Measurements from ENCODE around the gene LRFN4.

The LRFN4 gene

GRCh38 chr11:66884443-66884842 lies 27.6 kb downstream of the LRFN4 start:
- Mint-ChIP-seq H3K36me3 (no peaks in the 10 kb centered on the region), H3K9me3 (no peaks in the 10 kb centered on the region), H3K4me1 (peaks cover 22% of the 10 kb centered on the region), H3K27me3 (no peaks in the 10 kb centered on the region), H3K4me3 (no peak overlapping the region), H3K27ac (no peak overlapping the region)

DNA sequence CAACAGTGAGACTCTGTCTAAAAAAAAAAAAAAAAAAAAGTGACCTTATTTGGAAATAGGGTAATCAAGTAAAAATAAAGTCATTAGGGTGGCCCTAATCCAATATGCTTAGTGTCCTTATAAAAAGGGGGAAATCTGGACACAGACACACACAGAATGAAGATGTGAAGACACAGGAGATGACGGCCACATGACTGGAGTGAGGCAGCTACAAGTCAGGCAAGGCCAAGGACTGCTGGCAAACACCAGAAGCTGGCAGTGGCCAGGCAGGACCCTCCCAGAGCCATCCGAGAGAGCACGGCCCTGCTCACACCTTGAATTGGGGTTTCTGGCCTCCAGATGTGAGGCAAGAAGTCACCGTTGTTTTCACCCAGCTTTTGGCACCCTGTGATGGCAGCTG lies 28.6 kb downstream of the LRFN4 start:
- Mint-ChIP-seq H3K4me3 (no peak overlapping the region), H3K27me3 (no peaks in the 10 kb centered on the region), H3K4me1 (peaks cover 18% of the 10 kb centered on the region), H3K36me3 (no peaks in the 10 kb centered on the region), H3K27ac (no peak overlapping the region), H3K9me3 (no peaks in the 10 kb centered on the region)

DNA sequence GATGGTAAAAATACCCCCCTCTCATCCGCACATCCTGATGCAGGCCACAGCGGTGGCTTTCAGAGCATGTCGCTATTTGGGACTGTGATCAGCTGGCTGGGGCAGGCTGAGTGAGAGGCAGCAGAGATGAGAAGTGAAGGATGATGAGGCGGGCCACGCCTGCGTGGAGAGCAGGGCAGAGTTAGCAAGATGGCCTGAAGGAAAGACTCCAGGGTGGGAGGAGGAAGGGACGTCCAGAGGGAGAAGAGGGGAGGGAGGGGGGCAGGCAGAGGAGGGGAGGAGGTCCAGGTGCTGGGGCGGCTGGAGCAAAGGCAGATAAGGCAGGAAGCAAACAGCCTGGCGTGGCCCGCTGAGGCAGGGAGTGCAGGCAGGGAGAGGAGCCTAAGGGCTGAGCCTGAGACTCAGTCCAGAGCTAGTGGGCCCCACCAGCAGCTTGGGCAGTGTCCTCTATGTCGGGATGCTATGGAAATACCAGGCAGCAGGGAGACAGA lies 29.1 kb downstream of the LRFN4 start:
- no peak overlapping the region for H3K4me3 Mint-ChIP-seq

DNA sequence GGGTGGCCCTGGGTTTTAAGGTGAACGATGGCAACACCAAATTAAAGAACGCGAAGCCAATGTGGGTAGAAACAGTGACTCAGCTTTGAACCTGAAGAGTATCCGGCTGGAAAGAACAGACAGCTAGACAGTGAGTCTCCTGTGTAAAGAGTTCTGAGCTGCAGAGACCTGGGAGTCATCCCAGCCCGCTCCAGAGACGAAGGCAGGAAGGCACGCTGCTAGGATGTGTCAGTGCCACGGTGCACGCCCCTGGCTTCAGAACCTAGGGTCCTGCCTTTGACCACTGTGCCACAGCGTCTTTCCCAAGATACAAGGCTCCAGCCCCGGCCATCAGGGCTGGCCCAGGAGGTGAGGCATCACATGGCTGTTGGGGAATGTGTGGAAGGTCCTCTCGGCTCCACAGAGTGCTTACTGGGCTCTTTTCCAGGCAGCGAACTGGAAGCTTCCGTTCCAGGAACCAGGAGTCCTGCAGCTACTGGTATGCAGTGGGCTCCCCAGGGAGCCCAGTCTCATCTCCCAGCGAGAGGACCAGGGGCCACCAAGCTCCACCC lies 29.9 kb downstream of the LRFN4 start:
- H3K36me3 Mint-ChIP-seq, result no peaks in the 10 kb centered on the region
- no peaks in the 10 kb centered on the region for H3K9me3 Mint-ChIP-seq
- H3K27me3 Mint-ChIP-seq, result no peaks in the 10 kb centered on the region
- H3K4me1 Mint-ChIP-seq, result peaks cover 7% of the 10 kb centered on the region
- no peak overlapping the region for H3K27ac Mint-ChIP-seq
- no peak overlapping the region for H3K4me3 Mint-ChIP-seq

More for the DNA sequence above, 29.1 kb downstream of the LRFN4 start:
- Mint-ChIP-seq H3K9me3 (no peaks in the 10 kb centered on the region), H3K27ac (peak overlapping the region; percentile 48), H3K27me3 (no peaks in the 10 kb centered on the region), H3K4me1 (peaks cover 13% of the 10 kb centered on the region), H3K36me3 (no peaks in the 10 kb centered on the region)

DNA sequence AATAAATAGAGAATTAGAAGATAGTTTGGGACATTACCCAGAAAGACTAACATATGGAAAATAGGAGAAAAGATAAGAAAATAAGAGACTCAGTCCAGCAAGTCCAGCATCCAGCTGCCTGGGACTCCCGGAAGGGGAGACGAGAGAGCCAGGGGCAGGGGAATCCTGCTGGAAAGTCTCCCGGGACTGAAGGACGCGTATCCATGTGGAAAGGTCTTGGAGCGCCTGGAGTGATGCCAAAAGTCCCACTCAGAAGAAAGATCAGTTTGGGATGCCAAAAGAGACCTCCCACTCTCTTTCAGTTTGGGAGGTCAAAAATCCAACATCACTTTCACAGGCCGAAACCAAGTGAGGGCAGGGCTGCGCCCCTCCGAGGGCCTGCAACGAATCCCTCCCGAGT lies 30.7 kb downstream of the LRFN4 start:
- Mint-ChIP-seq H3K4me1 (peaks cover 8% of the 10 kb centered on the region), H3K27me3 (no peaks in the 10 kb centered on the region), H3K36me3 (no peaks in the 10 kb centered on the region), H3K27ac (no peak overlapping the region), H3K9me3 (no peaks in the 10 kb centered on the region), H3K4me3 (no peak overlapping the region)

DNA sequence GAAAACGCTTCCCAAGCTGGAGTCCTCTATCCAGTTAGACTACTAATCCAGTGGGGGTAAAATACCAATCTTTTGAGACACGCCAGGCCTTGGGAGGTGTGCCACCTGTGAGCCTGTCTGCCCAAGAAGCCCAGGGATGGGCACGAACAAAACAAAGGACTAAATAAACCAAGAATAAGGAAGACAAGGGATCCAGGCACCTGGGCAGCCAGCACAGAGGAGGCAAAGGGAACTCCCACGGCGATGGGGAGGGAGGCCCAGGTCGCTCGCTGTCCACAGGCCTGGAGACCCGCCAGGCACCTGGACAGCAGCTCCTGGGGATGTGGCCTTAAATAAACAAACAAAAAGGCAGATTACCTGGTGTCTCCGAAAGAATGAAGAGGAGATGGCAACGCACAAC lies 31.4 kb downstream of the LRFN4 start:
- H3K4me1 Mint-ChIP-seq, result peaks cover 8% of the 10 kb centered on the region
- H3K9me3 Mint-ChIP-seq, result no peaks in the 10 kb centered on the region
- no peaks in the 10 kb centered on the region for H3K27me3 Mint-ChIP-seq
- no peaks in the 10 kb centered on the region for H3K36me3 Mint-ChIP-seq
- no peak overlapping the region for H3K4me3 Mint-ChIP-seq
- H3K27ac Mint-ChIP-seq, result no peak overlapping the region

GRCh38 chr11:66889960-66890359 lies 33.1 kb downstream of the LRFN4 start:
- H3K27ac Mint-ChIP-seq, result no peak overlapping the region
- H3K4me3 Mint-ChIP-seq, result no peak overlapping the region
- peaks cover 8% of the 10 kb centered on the region for H3K4me1 Mint-ChIP-seq
- H3K36me3 Mint-ChIP-seq, result no peaks in the 10 kb centered on the region
- no peaks in the 10 kb centered on the region for H3K9me3 Mint-ChIP-seq
- H3K27me3 Mint-ChIP-seq, result no peaks in the 10 kb centered on the region

- Mint-ChIP-seq H3K27ac (no peak overlapping the region), H3K4me1 (peaks cover 8% of the 10 kb centered on the region), H3K9me3 (no peaks in the 10 kb centered on the region), H3K36me3 (no peaks in the 10 kb centered on the region), H3K4me3 (peak overlapping the region; percentile 20), H3K27me3 (no peaks in the 10 kb centered on the region)
These were observed 35.2 kb downstream of the LRFN4 start for GRCh38 chr11:66891851-66892660.

DNA sequence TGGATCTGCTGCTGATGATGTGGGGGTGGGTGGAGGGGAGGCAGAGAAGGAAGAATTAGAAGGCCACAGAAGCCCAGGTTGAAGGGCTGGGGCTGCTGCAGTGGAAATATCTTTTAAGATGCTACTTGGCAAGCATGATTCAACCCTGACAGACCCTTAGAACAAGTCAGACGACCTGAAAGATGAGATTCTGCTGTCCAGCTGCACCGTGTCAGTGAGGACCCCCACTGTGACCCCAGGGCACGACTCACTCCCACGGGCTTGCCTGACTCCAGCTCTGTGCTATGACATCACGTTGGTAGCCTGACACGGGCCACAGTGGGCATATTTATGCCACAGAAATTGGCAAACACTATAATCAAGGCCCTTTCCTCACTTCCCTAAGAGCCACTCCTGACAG lies 36.0 kb downstream of the LRFN4 start:
- no peaks in the 10 kb centered on the region for H3K27me3 Mint-ChIP-seq
- H3K36me3 Mint-ChIP-seq, result no peaks in the 10 kb centered on the region
- H3K27ac Mint-ChIP-seq, result no peak overlapping the region
- H3K9me3 Mint-ChIP-seq, result no peaks in the 10 kb centered on the region
- no peak overlapping the region for H3K4me3 Mint-ChIP-seq
- H3K4me1 Mint-ChIP-seq, result peaks cover 8% of the 10 kb centered on the region

DNA sequence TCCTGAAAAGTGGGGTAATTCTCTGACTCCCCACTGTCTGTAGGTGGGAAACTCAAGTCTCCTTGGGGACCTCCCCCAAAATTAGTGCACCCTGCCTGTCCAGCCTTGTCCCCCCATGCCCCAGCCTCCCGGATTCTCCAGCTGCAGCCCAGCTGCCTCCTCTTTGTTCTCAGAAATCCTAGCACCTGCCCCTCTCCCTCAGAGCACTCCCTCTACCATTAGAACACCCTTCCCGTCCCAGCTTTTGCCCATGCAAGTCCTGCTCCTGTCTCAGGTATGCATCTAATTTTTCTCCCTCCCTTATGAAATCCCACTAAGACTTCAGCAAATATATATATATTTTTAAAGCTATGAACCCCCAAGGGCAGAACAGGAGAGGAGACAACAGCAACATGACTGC lies 37.3 kb downstream of the LRFN4 start:
- no peaks in the 10 kb centered on the region for H3K27me3 Mint-ChIP-seq
- H3K4me3 Mint-ChIP-seq, result no peak overlapping the region
- peaks cover 8% of the 10 kb centered on the region for H3K4me1 Mint-ChIP-seq
- H3K9me3 Mint-ChIP-seq, result no peaks in the 10 kb centered on the region
- H3K36me3 Mint-ChIP-seq, result no peaks in the 10 kb centered on the region
- no peak overlapping the region for H3K27ac Mint-ChIP-seq

DNA sequence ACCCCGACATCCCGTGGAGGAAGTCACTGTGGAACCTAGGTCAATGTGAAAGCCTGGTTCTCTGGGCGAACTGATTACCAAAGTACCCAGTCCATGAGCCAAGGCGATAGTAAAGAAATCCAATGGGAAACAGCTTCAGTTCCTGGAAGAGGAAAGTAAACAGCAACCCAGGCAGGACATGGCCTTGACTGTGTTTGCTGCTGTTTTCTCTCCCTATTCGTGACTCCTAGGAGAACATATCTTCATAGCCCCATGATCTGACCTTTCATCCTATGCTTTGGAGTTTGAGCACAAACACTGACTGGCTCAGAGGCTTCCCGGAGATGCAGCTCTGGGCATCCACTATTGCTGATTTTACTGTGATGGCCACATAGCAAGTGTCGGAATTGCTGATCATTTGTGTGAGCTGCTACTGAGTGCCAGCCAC lies 45.1 kb downstream of the LRFN4 start:
- no peak overlapping the region for H3K4me3 Mint-ChIP-seq
- no peaks in the 10 kb centered on the region for H3K9me3 Mint-ChIP-seq
- no peaks in the 10 kb centered on the region for H3K27me3 Mint-ChIP-seq
- no peaks in the 10 kb centered on the region for H3K4me1 Mint-ChIP-seq
- H3K27ac Mint-ChIP-seq, result no peak overlapping the region
- no peaks in the 10 kb centered on the region for H3K36me3 Mint-ChIP-seq

GRCh38 chr11:66902486-66903177 lies 45.8 kb downstream of the LRFN4 start:
- Mint-ChIP-seq H3K27me3 (no peaks in the 10 kb centered on the region), H3K4me1 (no peaks in the 10 kb centered on the region), H3K27ac (no peak overlapping the region), H3K36me3 (no peaks in the 10 kb centered on the region), H3K9me3 (no peaks in the 10 kb centered on the region), H3K4me3 (no peak overlapping the region)

- Mint-ChIP-seq H3K36me3 (no peaks in the 10 kb centered on the region), H3K9me3 (no peaks in the 10 kb centered on the region), H3K4me3 (no peak overlapping the region), H3K27me3 (no peaks in the 10 kb centered on the region), H3K4me1 (no peaks in the 10 kb centered on the region), H3K27ac (no peak overlapping the region)
These were observed 47.2 kb downstream of the LRFN4 start for GRCh38 chr11:66904055-66904454.

GRCh38 chr11:66904561-66904960 lies 47.7 kb downstream of the LRFN4 start:
- no peaks in the 10 kb centered on the region for H3K4me1 Mint-ChIP-seq
- no peak overlapping the region for H3K27ac Mint-ChIP-seq

DNA sequence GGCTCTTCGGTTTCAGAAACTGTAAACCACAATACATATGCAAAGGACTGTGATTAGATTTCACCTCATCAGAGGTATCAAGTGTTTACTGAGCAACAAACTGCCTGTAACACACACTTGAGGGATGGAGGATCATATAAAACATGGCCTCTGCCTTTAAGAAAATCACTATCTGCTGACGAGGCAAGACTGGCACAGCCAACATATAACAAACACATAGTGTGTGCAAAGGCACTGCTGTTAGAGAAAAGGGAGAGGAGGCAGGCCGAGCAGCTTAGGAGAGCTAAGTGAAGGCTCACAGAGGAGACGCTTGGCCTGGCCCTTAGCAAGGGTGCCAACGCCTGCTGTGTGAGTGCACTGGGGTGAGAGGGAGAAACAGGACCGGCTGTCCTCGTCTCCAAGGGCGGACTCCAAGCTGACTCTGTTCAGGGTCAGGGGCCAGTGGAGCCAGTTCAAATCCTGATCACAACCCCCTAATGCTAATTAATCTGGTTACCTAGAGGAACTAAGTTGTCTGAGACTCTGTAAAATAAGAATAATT lies 48.2 kb downstream of the LRFN4 start:
- Mint-ChIP-seq H3K9me3 (no peaks in the 10 kb centered on the region), H3K27ac (no peak overlapping the region), H3K36me3 (no peaks in the 10 kb centered on the region), H3K4me3 (no peak overlapping the region), H3K27me3 (no peaks in the 10 kb centered on the region), H3K4me1 (no peaks in the 10 kb centered on the region)

More at GRCh38 chr11:66904561-66904960, 47.7 kb downstream of the LRFN4 start:
- no peak overlapping the region for H3K4me3 Mint-ChIP-seq
- H3K9me3 Mint-ChIP-seq, result no peaks in the 10 kb centered on the region
- H3K36me3 Mint-ChIP-seq, result no peaks in the 10 kb centered on the region
- no peaks in the 10 kb centered on the region for H3K27me3 Mint-ChIP-seq

DNA sequence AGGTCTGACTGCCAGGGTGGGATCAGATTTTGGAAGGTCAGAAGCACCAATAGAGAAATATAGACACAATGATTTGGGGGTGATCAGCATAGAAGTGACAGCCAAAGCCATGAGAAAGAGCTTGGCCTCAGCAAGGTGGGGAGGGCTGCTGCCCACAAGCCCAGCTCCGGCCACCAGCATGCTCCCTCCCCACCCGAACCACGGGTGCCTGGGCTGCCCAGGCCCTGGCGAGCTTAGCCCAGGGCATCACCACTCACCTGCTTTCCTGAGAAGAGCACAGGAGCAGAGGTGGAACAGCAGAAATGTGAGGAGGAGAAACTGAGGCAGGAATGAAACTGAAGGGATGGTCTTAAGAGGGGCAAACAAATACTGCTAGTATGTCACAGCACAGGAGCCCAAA lies 48.8 kb downstream of the LRFN4 start:
- Mint-ChIP-seq H3K9me3 (no peaks in the 10 kb centered on the region), H3K4me3 (no peak overlapping the region), H3K27me3 (no peaks in the 10 kb centered on the region), H3K27ac (no peak overlapping the region), H3K4me1 (no peaks in the 10 kb centered on the region), H3K36me3 (no peaks in the 10 kb centered on the region)
